ENCODE measurements around the gene RHOT1. TPM values are rescaled to one million over a fixed set of nuclear protein-coding genes. Genes with fewer than 3 reads are reported as not detected.

The RHOT1 gene
- total RNA-seq, 1 experiment from 2014 or later = 33.3 TPM

DNA sequence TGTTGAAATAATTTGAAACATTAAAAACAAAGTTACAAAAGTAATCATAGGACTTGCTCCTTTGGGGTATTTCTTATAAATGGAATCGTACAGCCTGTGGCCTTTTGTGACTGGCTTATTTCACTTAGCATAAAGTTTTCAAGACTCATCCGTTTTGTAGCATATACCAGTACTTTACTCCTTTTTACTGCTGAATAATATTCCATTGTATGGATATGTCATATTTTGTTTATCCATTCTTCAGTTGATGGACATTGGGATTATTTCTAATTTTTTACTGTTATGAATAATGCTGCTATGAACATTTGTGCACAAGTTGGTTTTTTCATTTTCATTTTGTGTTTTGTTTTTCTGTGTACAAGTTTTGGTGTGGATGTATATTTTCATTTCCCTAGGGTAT is 93.3 kb downstream of the RHOT1 start:
- TF ChIP-seq, protein P1, sequence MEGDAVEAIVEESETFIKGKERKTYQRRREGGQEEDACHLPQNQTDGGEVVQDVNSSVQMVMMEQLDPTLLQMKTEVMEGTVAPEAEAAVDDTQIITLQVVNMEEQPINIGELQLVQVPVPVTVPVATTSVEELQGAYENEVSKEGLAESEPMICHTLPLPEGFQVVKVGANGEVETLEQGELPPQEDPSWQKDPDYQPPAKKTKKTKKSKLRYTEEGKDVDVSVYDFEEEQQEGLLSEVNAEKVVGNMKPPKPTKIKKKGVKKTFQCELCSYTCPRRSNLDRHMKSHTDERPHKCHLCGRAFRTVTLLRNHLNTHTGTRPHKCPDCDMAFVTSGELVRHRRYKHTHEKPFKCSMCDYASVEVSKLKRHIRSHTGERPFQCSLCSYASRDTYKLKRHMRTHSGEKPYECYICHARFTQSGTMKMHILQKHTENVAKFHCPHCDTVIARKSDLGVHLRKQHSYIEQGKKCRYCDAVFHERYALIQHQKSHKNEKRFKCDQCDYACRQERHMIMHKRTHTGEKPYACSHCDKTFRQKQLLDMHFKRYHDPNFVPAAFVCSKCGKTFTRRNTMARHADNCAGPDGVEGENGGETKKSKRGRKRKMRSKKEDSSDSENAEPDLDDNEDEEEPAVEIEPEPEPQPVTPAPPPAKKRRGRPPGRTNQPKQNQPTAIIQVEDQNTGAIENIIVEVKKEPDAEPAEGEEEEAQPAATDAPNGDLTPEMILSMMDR (IDR thresholded peaks at IDR 0.05; ENCODE audit: insufficient read depth in 1 of 2, low read depth in 1 of 2, low read length in 1 of 2, severe bottlenecking in 1 of 2, unreplicated experiment in 1 of 2) = no peak
- Histone ChIP-seq H3K9me3 (no peaks in the 10 kb centered on the region), H3K4me1 (no peaks in the 10 kb centered on the region), H3K27me3 (replicated peaks; ENCODE audit: control insufficient read depth, insufficient read depth, low read length) (no peaks in the 10 kb centered on the region), H3K4me3 (ENCODE audit: low read depth, low read length) (no peak overlapping the region), H3K36me3 (ENCODE audit: control insufficient read depth, insufficient read depth, low read length) (no peaks in the 10 kb centered on the region)
- Mint-ChIP-seq H3K4me3 (ENCODE audit: unreplicated experiment) (no peak overlapping the region), H3K9me3 (ENCODE audit: unreplicated experiment) (no peaks in the 10 kb centered on the region), H3K27me3 (ENCODE audit: insufficient read depth, unreplicated experiment) (no peaks in the 10 kb centered on the region), H3K4me1 (ENCODE audit: low read depth, unreplicated experiment) (no peaks in the 10 kb centered on the region), H3K27ac (ENCODE audit: unreplicated experiment) (no peak overlapping the region), H3K36me3 (ENCODE audit: insufficient read depth, unreplicated experiment) (no peaks in the 10 kb centered on the region)
- intact Hi-C loops (cut with micrococcal nuclease; ENCODE audit: unreplicated experiment) = no loop called here
- ChIA-PET CTCF (no interaction called here), POLR2A (no interaction called here)
- no peak for DNase-seq
- no TSS peak for BruUV-seq (replicated peaks)

DNA sequence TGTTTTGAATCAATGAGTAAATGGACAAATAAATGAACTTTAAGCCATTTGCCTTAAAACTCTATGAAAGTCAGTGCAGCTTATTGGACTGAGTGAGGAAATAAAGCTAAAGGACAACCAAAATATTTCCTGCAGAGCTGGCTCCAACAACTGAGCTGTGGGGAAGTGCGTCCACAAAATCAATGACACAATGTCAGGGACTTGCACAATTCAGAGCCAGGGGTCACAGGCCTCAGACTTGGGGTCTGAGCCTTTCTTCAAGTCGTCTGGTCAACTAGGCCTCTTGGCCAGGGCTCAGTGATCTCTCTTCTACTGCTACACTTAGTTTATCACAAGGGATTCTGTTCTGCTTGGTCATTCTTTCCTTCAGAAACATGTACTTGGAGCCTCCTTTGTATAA is 97.2 kb downstream of the RHOT1 start:
- Histone ChIP-seq H3K27me3 (replicated peaks; ENCODE audit: control insufficient read depth, insufficient read depth, low read length) (no peaks in the 10 kb centered on the region), H3K9me3 (no peaks in the 10 kb centered on the region), H3K4me3 (ENCODE audit: low read depth, low read length) (no peak overlapping the region), H3K4me1 (no peaks in the 10 kb centered on the region), H3K36me3 (ENCODE audit: control insufficient read depth, insufficient read depth, low read length) (no peaks in the 10 kb centered on the region)
- intact Hi-C loops (cut with micrococcal nuclease; ENCODE audit: unreplicated experiment) = no loop called here
- H3K27me3 Mint-ChIP-seq (ENCODE audit: insufficient read depth, unreplicated experiment) = no peaks in the 10 kb centered on the region
- no peaks in the 10 kb centered on the region for H3K36me3 Mint-ChIP-seq (ENCODE audit: insufficient read depth, unreplicated experiment)
- H3K4me3 Mint-ChIP-seq (ENCODE audit: unreplicated experiment) = no peak overlapping the region
- TF ChIP-seq, protein P1 (IDR thresholded peaks at IDR 0.05; ENCODE audit: insufficient read depth in 1 of 2, low read depth in 1 of 2, low read length in 1 of 2, severe bottlenecking in 1 of 2, unreplicated experiment in 1 of 2) = no peak
- no peaks in the 10 kb centered on the region for H3K9me3 Mint-ChIP-seq (ENCODE audit: unreplicated experiment)
- ChIA-PET CTCF (no interaction called here), POLR2A (no interaction called here)
- H3K27ac Mint-ChIP-seq (ENCODE audit: unreplicated experiment) = no peak overlapping the region
- no peaks in the 10 kb centered on the region for H3K4me1 Mint-ChIP-seq (ENCODE audit: low read depth, unreplicated experiment)
- no peak for DNase-seq
- BruUV-seq (replicated peaks) = no TSS peak

DNA sequence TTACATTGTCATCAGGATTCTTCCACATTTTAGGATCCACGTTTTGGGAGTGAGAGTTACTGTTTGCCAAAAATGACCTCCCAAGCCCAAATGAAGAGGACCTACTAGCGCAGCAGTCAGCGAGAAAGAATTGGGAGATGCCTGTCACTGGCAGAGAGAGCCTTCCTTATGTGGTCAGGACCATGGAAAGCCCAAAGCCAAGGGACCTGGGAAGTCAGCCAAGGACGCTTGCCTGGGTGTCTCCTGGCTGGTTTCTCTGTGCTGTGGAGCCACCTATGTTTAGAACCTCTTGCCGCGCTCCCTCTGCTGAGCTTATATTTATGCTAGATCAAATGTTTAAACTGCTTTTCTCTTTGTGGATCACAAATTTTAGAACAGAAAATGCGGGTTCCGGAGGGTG is 98.4 kb downstream of the RHOT1 start:
- ChIA-PET CTCF (interaction anchor here (0.6 kb wide), 1 partner anchor 34 kb away, joined by 4 read pairs; no protein-coding TSS in a partner anchor), POLR2A (no interaction called here)
- no peaks in the 10 kb centered on the region for H3K4me1 Mint-ChIP-seq (ENCODE audit: low read depth, unreplicated experiment)
- Histone ChIP-seq H3K4me3 (ENCODE audit: low read depth, low read length) (no peak overlapping the region), H3K27me3 (replicated peaks; ENCODE audit: control insufficient read depth, insufficient read depth, low read length) (no peaks in the 10 kb centered on the region), H3K9me3 (no peaks in the 10 kb centered on the region), H3K4me1 (no peaks in the 10 kb centered on the region), H3K36me3 (ENCODE audit: control insufficient read depth, insufficient read depth, low read length) (no peaks in the 10 kb centered on the region)
- intact Hi-C loops (cut with micrococcal nuclease; ENCODE audit: unreplicated experiment) = no loop called here
- DNase-seq = no peak
- H3K36me3 Mint-ChIP-seq (ENCODE audit: insufficient read depth, unreplicated experiment) = no peaks in the 10 kb centered on the region
- H3K27me3 Mint-ChIP-seq (ENCODE audit: insufficient read depth, unreplicated experiment) = no peaks in the 10 kb centered on the region
- no peak overlapping the region for H3K4me3 Mint-ChIP-seq (ENCODE audit: unreplicated experiment)
- no TSS peak for BruUV-seq (replicated peaks)
- TF ChIP-seq, protein P1 (IDR thresholded peaks at IDR 0.05; ENCODE audit: insufficient read depth in 1 of 2, low read depth in 1 of 2, low read length in 1 of 2, severe bottlenecking in 1 of 2, unreplicated experiment in 1 of 2) = no peak
- H3K9me3 Mint-ChIP-seq (ENCODE audit: unreplicated experiment) = no peaks in the 10 kb centered on the region
- no peak overlapping the region for H3K27ac Mint-ChIP-seq (ENCODE audit: unreplicated experiment)

Data from Caco-2 (cell line).